Cortex of kidney (tissue), 1 donor: ENCODE results near the gene NR2F6.

Experiments used
- DNase-seq: peaks from one replicate; lab custom pipeline; 2025; lab: John Stamatoyannopoulos, UW

NR2F6 gene

GRCh38 chr19:17263712-17264640 is 18.3 kb upstream of the NR2F6 start:
- DNase-seq: no peak

- no peak for DNase-seq
Measured at GRCh38 chr19:17262557-17262956, 16.8 kb upstream of the NR2F6 start.

GRCh38 chr19:17260842-17261325 is 15.2 kb upstream of the NR2F6 start:
- DNase-seq: no peak

GRCh38 chr19:17259934-17260333 is 14.2 kb upstream of the NR2F6 start:
- DNase-seq: no peak

- DNase-seq: no peak
Measured at GRCh38 chr19:17259118-17259780, 13.5 kb upstream of the NR2F6 start.

- DNase-seq: no peak
Measured at GRCh38 chr19:17256130-17256529, 10.4 kb upstream of the NR2F6 start.

GRCh38 chr19:17255150-17255621 is 9.5 kb upstream of the NR2F6 start:
- DNase-seq: no peak

GRCh38 chr19:17254636-17255035 is 8.9 kb upstream of the NR2F6 start:
- DNase-seq: no peak

- no peak for DNase-seq
Measured at GRCh38 chr19:17249887-17250548, 4.3 kb upstream of the NR2F6 start.

GRCh38 chr19:17248011-17248776 is 2.5 kb upstream of the NR2F6 start:
- DNase-seq: no peak

GRCh38 chr19:17246681-17247425 is 1.1 kb upstream of the NR2F6 start:
- DNase-seq: no peak

- DNase-seq: no peak
Measured at GRCh38 chr19:17244618-17245534, 843 bp downstream of the NR2F6 start.

GRCh38 chr19:17243830-17244617 is 1.7 kb downstream of the NR2F6 start:
- no peak for DNase-seq

GRCh38 chr19:17243211-17243829 is 2.4 kb downstream of the NR2F6 start:
- DNase-seq: no peak

- no peak for DNase-seq
Measured at GRCh38 chr19:17242431-17243208, 3.1 kb downstream of the NR2F6 start.

- DNase-seq: no peak
Measured at GRCh38 chr19:17240826-17241399, 4.8 kb downstream of the NR2F6 start.

GRCh38 chr19:17240062-17240752 is 5.5 kb downstream of the NR2F6 start:
- DNase-seq: no peak
